SK-N-SH treated with all-trans-retinoic acid at 6 μM for 48 hours (cell line): Measurements from ENCODE around the gene PARD3.

Experiments
- CSDC2 ChIP-seq: fragments of 250-450 bp; sonication (Bioruptor Pico); IDR thresholded peaks from 2 replicates; pipeline ENCODE4 v1.5.0; 2020; ENCODE audit warnings: mild to moderate bottlenecking, moderate library complexity
- ISL1 ChIP-seq: fragments of 250-450 bp; sonication (Bioruptor Pico); IDR thresholded peaks from 2 replicates; pipeline ENCODE4 v2.1.2; 2022; ENCODE audit warnings: mild to moderate bottlenecking, moderate library complexity
- SNAI2 ChIP-seq: fragments of 250-450 bp; sonication (Bioruptor Pico); IDR thresholded peaks from 2 replicates; pipeline ENCODE4 v1.5.0; 2020; ENCODE audit warnings: mild to moderate bottlenecking, moderate library complexity
- ZFP3 ChIP-seq: fragments of 250-450 bp; sonication (Bioruptor Pico); IDR thresholded peaks from 2 replicates; pipeline ENCODE4 v1.5.0; 2020; ENCODE audit warnings: mild to moderate bottlenecking, moderate library complexity
- ZNF8 ChIP-seq: fragments of 450-650 bp; formaldehyde crosslinking; IDR thresholded peaks from 2 replicates; pipeline ENCODE4 v1.5.0; 2020; ENCODE audit warnings: mild to moderate bottlenecking, moderate library complexity
- TF ChIP-seq, protein P1 (sequence below): fragments of 250-450 bp; sonication (Bioruptor Pico); IDR thresholded peaks from 2 replicates; pipeline ENCODE4 v1.8.0; 2020; ENCODE audit warnings: mild to moderate bottlenecking, moderate library complexity, borderline replicate concordance
- TF ChIP-seq, protein P2 (sequence below): fragments of 250-450 bp; sonication (Bioruptor Pico); IDR thresholded peaks from 2 replicates; pipeline ENCODE4 v1.5.1; 2020; ENCODE audit warnings: low read depth, mild to moderate bottlenecking, moderate library complexity

DNA sequence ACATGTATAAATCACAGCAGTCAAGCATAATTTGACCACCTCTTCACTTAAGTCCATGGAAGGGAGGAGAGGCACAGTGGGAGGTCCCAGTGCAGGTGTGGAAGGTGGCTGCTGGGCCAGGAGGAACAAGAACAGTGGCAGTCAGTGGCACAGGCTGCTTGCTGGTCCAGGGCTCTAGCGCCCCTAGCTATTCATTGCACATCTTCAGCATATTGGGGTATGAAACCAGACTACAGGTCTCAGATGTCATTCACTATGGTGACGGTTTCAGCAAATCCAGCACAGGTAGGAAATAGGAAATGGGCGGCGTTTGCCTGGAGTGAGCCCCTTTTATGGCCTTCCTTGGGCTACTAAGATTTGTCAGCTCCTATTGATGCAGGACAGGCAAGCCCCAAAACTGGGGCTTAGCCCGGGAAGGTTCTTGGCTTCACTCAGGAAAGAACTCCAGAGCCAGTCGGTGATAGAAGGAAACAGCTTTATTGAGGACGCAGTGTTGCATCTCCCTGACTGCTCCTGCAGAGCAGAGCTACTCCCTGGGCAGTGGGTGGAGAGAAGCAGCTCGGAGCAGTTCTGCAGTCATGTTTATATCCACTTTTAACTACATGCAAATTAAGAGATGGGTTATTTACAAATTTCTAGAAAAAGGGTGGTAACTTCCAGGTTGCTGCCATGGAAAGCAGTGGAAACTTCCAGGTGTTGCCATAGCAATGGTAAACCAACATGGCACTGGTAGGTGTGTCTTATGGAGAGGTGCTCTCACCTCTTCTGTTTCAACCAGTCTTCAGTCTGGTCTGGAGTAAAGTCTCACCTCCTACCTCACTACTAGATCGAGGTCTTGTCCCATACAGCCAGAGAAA, 608.8 kb downstream of the PARD3 start:
- TF ChIP-seq, protein P1, sequence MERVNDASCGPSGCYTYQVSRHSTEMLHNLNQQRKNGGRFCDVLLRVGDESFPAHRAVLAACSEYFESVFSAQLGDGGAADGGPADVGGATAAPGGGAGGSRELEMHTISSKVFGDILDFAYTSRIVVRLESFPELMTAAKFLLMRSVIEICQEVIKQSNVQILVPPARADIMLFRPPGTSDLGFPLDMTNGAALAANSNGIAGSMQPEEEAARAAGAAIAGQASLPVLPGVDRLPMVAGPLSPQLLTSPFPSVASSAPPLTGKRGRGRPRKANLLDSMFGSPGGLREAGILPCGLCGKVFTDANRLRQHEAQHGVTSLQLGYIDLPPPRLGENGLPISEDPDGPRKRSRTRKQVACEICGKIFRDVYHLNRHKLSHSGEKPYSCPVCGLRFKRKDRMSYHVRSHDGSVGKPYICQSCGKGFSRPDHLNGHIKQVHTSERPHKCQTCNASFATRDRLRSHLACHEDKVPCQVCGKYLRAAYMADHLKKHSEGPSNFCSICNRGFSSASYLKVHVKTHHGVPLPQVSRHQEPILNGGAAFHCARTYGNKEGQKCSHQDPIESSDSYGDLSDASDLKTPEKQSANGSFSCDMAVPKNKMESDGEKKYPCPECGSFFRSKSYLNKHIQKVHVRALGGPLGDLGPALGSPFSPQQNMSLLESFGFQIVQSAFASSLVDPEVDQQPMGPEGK, result no peak
- no peak for TF ChIP-seq ZFP3 (CRISPR knock-in tag)
- TF ChIP-seq, protein P2, sequence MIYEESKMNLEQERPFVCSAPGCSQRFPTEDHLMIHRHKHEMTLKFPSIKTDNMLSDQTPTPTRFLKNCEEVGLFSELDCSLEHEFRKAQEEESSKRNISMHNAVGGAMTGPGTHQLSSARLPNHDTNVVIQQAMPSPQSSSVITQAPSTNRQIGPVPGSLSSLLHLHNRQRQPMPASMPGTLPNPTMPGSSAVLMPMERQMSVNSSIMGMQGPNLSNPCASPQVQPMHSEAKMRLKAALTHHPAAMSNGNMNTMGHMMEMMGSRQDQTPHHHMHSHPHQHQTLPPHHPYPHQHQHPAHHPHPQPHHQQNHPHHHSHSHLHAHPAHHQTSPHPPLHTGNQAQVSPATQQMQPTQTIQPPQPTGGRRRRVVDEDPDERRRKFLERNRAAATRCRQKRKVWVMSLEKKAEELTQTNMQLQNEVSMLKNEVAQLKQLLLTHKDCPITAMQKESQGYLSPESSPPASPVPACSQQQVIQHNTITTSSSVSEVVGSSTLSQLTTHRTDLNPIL, result no peak
- no peak for TF ChIP-seq SNAI2 (CRISPR knock-in tag)
- TF ChIP-seq CSDC2 (CRISPR knock-in tag), result no peak
- no peak for TF ChIP-seq ZNF8 (CRISPR knock-in tag)
- no peak for TF ChIP-seq ISL1
